Measurements from ENCODE around the gene HMX3.

The HMX3 gene

DNA sequence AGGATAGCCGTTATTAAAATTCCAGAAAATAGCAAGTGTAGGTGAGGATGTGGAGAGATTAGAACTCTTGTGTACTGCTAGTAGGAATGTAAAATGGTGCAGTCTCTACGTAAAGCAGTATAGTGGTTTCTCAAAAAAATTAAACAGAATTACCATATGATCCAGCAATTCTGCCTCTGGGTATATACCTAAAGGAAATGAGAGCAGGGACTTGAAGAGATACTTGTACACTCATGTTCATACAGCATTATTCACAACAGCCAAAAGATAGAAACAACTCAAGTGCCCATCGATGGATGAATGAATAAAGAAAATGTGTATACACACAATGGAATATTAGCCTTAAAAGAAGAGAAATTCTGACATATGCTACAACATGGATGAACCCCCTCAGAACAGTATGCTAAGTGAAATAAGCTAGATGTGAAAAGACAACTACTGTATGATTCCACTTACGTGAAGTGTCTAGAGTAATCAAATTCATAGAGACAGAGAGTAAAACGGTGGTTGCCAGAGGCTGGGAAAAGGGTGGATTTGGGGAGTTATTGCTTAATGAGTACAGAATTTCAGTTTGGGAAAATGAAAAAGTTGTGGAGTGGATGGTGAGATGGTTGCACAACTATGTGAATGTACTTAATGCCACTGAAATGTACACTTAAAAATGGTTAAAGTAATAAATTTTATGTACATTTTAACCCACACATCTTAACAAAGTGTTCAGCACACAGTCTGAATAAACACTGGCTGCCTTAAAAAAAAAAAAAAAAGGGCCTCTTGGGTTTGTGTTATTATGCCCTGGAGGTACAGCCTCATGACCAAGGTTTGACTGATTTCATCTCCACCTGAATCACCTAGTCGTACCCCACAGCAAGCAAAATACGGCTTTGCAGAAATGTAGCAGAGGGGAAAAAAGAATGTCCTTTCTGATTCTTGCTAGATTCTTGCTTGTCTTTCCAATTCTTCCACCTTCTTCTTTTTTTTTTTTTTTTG is 44.6 kb downstream of the HMX3 start:
- no peak for DNase-seq

DNA sequence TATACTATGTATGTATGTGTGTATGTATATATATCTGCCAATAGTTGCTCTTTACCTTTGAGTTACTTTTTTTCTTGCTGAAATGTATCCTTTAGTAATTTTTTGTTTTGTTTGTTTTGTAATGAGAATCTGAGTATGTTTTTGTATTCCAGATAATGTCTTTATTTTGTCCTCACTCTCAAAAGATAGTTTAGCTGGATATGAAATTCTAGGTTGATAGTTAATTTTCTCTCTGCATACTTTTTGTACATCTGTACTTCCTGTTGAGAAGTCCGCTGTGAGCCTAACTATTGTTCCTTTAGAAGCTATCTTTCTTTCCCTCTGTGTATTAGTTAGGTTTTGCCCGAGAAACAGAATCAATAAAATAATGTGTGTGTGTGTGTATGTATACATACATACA is 48.0 kb downstream of the HMX3 start:
- no peak for DNase-seq

DNA sequence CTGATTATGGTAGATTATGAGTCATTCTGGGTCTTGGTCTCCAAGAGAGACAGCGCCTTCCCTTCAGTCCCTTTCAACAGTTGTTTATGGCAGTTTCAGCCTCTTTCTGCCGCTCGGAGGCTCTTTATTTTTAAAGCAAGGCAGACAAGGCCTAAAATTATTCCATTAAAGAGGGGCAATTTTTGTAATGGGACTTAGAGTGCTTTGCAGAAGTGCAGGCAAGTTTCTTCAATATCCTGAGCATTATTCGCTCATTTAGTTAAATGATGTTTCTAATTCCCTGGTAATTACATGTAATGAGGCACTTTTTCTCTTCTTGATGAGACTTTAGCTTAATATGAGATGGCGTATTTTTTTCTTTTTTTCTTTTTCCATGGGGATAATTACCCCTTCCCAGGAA is 52.0 kb downstream of the HMX3 start:
- no peak for DNase-seq

Measured in stimulated activated CD4-positive, alpha-beta T cell treated with anti-CD3 and anti-CD28 coated beads, Interleukin-4, amount 100 ng/mL, for 4 hours (primary cell).